ENCODE data around the gene TRUB1.

Gene TRUB1

GRCh38 chr10:114955984-114956383 is 18.0 kb downstream of the TRUB1 start:
- peaks cover 43% of the 10 kb centered on the region; the same call in 1 of the 2 replicates for H3K36me3 ChIP-seq (ENCODE audit: insufficient read depth, low read length)
- ATAC-seq (ENCODE audit: insufficient read depth, low read depth) (no peak), DNase-seq (no peak)
- no peaks in the 10 kb centered on the region for H3K9me3 ChIP-seq (ENCODE audit: insufficient read depth, low read length, severe bottlenecking)
- H3K4me2 ChIP-seq (ENCODE audit: insufficient read depth, low read length): no peak overlapping the region
- TF ChIP-seq, protein P1, sequence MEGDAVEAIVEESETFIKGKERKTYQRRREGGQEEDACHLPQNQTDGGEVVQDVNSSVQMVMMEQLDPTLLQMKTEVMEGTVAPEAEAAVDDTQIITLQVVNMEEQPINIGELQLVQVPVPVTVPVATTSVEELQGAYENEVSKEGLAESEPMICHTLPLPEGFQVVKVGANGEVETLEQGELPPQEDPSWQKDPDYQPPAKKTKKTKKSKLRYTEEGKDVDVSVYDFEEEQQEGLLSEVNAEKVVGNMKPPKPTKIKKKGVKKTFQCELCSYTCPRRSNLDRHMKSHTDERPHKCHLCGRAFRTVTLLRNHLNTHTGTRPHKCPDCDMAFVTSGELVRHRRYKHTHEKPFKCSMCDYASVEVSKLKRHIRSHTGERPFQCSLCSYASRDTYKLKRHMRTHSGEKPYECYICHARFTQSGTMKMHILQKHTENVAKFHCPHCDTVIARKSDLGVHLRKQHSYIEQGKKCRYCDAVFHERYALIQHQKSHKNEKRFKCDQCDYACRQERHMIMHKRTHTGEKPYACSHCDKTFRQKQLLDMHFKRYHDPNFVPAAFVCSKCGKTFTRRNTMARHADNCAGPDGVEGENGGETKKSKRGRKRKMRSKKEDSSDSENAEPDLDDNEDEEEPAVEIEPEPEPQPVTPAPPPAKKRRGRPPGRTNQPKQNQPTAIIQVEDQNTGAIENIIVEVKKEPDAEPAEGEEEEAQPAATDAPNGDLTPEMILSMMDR (IDR thresholded peaks at IDR 0.05; ENCODE audit: borderline replicate concordance, extremely low read depth, low read length, poor library complexity, severe bottlenecking): no peak
- no peak for TF ChIP-seq EZH2 (IDR thresholded peaks at IDR 0.05; ENCODE audit: borderline replicate concordance, low read depth, low read length, severe bottlenecking)
- no peaks in the 10 kb centered on the region for H3K27me3 ChIP-seq (ENCODE audit: insufficient read depth, low read length, poor library complexity)
- H3K9ac ChIP-seq (ENCODE audit: low read depth, low read length): no peak overlapping the region
- peaks cover 8% of the 10 kb centered on the region; the same call in 1 of the 2 replicates for H4K20me1 ChIP-seq (ENCODE audit: insufficient read depth, low read length)
- no peak overlapping the region for H2AFZ ChIP-seq (ENCODE audit: low read depth, low read length)
- H3K27ac ChIP-seq (ENCODE audit: low read length): no peak overlapping the region
- H3K4me1 ChIP-seq (ENCODE audit: insufficient read depth, low read length): no peaks in the 10 kb centered on the region
- peaks cover 12% of the 10 kb centered on the region; the same call in 1 of the 2 replicates for H3K79me2 ChIP-seq (ENCODE audit: insufficient read depth, low read length)
- H3K4me3 ChIP-seq (ENCODE audit: low read depth in 1 of 2, low read length in 2 of 2): no peak overlapping the region

- no peaks in the 10 kb centered on the region for H3K9me3 ChIP-seq (ENCODE audit: insufficient read depth, low read length, severe bottlenecking)
- no peak overlapping the region for H3K27ac ChIP-seq (ENCODE audit: low read length)
- DNase-seq: no peak
- H3K4me3 ChIP-seq (ENCODE audit: low read depth in 1 of 2, low read length in 2 of 2): no peak overlapping the region
- TF ChIP-seq, protein P1 (IDR thresholded peaks at IDR 0.05; ENCODE audit: borderline replicate concordance, extremely low read depth, low read length, poor library complexity, severe bottlenecking): no peak
- no peak for TF ChIP-seq EZH2 (IDR thresholded peaks at IDR 0.05; ENCODE audit: borderline replicate concordance, low read depth, low read length, severe bottlenecking)
- H3K79me2 ChIP-seq (ENCODE audit: insufficient read depth, low read length): peaks cover 11% of the 10 kb centered on the region; the same call in 1 of the 2 replicates
- peaks cover 46% of the 10 kb centered on the region; the same call in 1 of the 2 replicates for H3K36me3 ChIP-seq (ENCODE audit: insufficient read depth, low read length)
- H3K9ac ChIP-seq (ENCODE audit: low read depth, low read length): no peak overlapping the region
- no peaks in the 10 kb centered on the region for H3K4me1 ChIP-seq (ENCODE audit: insufficient read depth, low read length)
- no peaks in the 10 kb centered on the region for H3K27me3 ChIP-seq (ENCODE audit: insufficient read depth, low read length, poor library complexity)
- no peak for ATAC-seq (ENCODE audit: insufficient read depth, low read depth)
- H3K4me2 ChIP-seq (ENCODE audit: insufficient read depth, low read length): no peak overlapping the region
- H4K20me1 ChIP-seq (ENCODE audit: insufficient read depth, low read length): peaks cover 8% of the 10 kb centered on the region; the same call in 1 of the 2 replicates
- no peak overlapping the region for H2AFZ ChIP-seq (ENCODE audit: low read depth, low read length)
These were observed 18.5 kb downstream of the TRUB1 start for GRCh38 chr10:114956466-114956865.

DNA sequence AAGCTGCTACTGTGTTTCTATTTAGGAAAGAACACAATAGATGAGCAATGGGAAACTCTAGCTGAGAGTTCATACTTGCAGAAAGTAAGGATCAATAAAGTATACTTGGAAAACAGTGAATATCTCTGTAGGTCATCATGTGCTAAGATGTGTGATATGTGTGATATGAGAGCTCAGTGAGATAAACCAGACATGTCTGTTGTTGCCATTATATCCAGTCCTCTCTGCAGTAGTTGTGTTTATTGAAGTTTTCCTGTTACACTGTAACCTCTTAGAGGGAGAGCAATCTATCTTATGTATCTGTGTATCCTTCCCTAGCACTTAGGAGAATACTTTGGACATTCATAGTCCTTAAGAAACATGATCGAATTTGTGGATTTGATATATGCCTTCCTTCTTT is 19.1 kb downstream of the TRUB1 start:
- peaks cover 11% of the 10 kb centered on the region; the same call in 1 of the 2 replicates for H3K79me2 ChIP-seq (ENCODE audit: insufficient read depth, low read length)
- H4K20me1 ChIP-seq (ENCODE audit: insufficient read depth, low read length): peaks cover 8% of the 10 kb centered on the region; the same call in 1 of the 2 replicates
- H3K9ac ChIP-seq (ENCODE audit: low read depth, low read length): no peak overlapping the region
- no peak overlapping the region for H3K4me3 ChIP-seq (ENCODE audit: low read depth in 1 of 2, low read length in 2 of 2)
- no peak overlapping the region for H2AFZ ChIP-seq (ENCODE audit: low read depth, low read length)
- no peak overlapping the region for H3K27ac ChIP-seq (ENCODE audit: low read length)
- H3K27me3 ChIP-seq (ENCODE audit: insufficient read depth, low read length, poor library complexity): no peaks in the 10 kb centered on the region
- no peak for ATAC-seq (ENCODE audit: insufficient read depth, low read depth)
- H3K36me3 ChIP-seq (ENCODE audit: insufficient read depth, low read length): peaks cover 46% of the 10 kb centered on the region; the same call in 1 of the 2 replicates
- no peak for DNase-seq
- H3K4me2 ChIP-seq (ENCODE audit: insufficient read depth, low read length): no peak overlapping the region
- TF ChIP-seq, protein P1 (IDR thresholded peaks at IDR 0.05; ENCODE audit: borderline replicate concordance, extremely low read depth, low read length, poor library complexity, severe bottlenecking): no peak
- no peak for TF ChIP-seq EZH2 (IDR thresholded peaks at IDR 0.05; ENCODE audit: borderline replicate concordance, low read depth, low read length, severe bottlenecking)
- no peaks in the 10 kb centered on the region for H3K9me3 ChIP-seq (ENCODE audit: insufficient read depth, low read length, severe bottlenecking)
- H3K4me1 ChIP-seq (ENCODE audit: insufficient read depth, low read length): no peaks in the 10 kb centered on the region

All from DND-41 (cell line).